GM21367 (cell line): Measurements from ENCODE around the gene MED27.

Source experiments
- ATAC-seq: cut with Tn5 transposase; IDR thresholded peaks from one replicate; pipeline ENCODE4 v1.9.1; 2021; ENCODE audit not compliant: unreplicated experiment

The MED27 gene

GRCh38 chr9:132044176-132044875 lies 35.3 kb downstream of the MED27 start:
- no peak for ATAC-seq

- no peak for ATAC-seq
Measured at GRCh38 chr9:132043708-132044107, 36.0 kb downstream of the MED27 start.

GRCh38 chr9:132042324-132042723 lies 37.3 kb downstream of the MED27 start:
- ATAC-seq, result no peak

- no peak for ATAC-seq
Measured at GRCh38 chr9:132041798-132042197, 37.9 kb downstream of the MED27 start.

- no peak for ATAC-seq
Measured at GRCh38 chr9:132040808-132041207, 38.9 kb downstream of the MED27 start.

- no peak for ATAC-seq
Measured at GRCh38 chr9:132040246-132040645, 39.4 kb downstream of the MED27 start.

GRCh38 chr9:132039284-132039683 lies 40.4 kb downstream of the MED27 start:
- no peak for ATAC-seq

GRCh38 chr9:132037458-132037857 lies 42.2 kb downstream of the MED27 start:
- no peak for ATAC-seq

- no peak for ATAC-seq
Measured at GRCh38 chr9:132036521-132036920, 43.1 kb downstream of the MED27 start.

- ATAC-seq, result no peak
Measured at GRCh38 chr9:132035679-132036078, 44.0 kb downstream of the MED27 start.

- ATAC-seq, result no peak
Measured at GRCh38 chr9:132032238-132032950, 47.3 kb downstream of the MED27 start.

GRCh38 chr9:132031467-132032237 lies 48.0 kb downstream of the MED27 start:
- ATAC-seq, result no peak

GRCh38 chr9:132030626-132031325 lies 48.9 kb downstream of the MED27 start:
- no peak for ATAC-seq

GRCh38 chr9:132027752-132028663 lies 51.7 kb downstream of the MED27 start:
- ATAC-seq, result no peak

GRCh38 chr9:132026932-132027585 lies 52.6 kb downstream of the MED27 start:
- no peak for ATAC-seq

GRCh38 chr9:132025766-132026165 lies 53.9 kb downstream of the MED27 start:
- ATAC-seq, result no peak

GRCh38 chr9:132024589-132024988 lies 55.1 kb downstream of the MED27 start:
- no peak for ATAC-seq

- no peak for ATAC-seq
Measured at GRCh38 chr9:132023419-132024180, 56.1 kb downstream of the MED27 start.
